Activated CD4-positive, CD25-positive, alpha-beta regulatory T cell treated with anti-CD3 and anti-CD28 coated beads, Interleukin-2, amount 50 U/mL, for 16 hours (primary cell): Measurements from ENCODE around the gene ERMP1.
"Not testable (repeated sequence)": the region's sequence is repeated elsewhere in the genome, so short reads cannot be mapped to it uniquely, and the experiment has no call there.

Experiments used
- DNase-seq: peaks from one replicate; pipeline ENCODE4 v3.0.0-alpha.2; 2020; ENCODE audit warnings: low read depth, low spot score

ERMP1 gene

GRCh38 chr9:5820425-5820824, 12.5 kb downstream of the ERMP1 start:
- DNase-seq, result no peak

GRCh38 chr9:5819174-5819573, 13.7 kb downstream of the ERMP1 start:
- no peak for DNase-seq

- no peak for DNase-seq
Measured at GRCh38 chr9:5818424-5819142, 14.3 kb downstream of the ERMP1 start.

GRCh38 chr9:5817862-5818261, 15.1 kb downstream of the ERMP1 start:
- no peak for DNase-seq

GRCh38 chr9:5815461-5815860, 17.5 kb downstream of the ERMP1 start:
- DNase-seq, result no peak

GRCh38 chr9:5813824-5814223, 19.1 kb downstream of the ERMP1 start:
- DNase-seq, result no peak

- no peak for DNase-seq
Measured at GRCh38 chr9:5811751-5812150, 21.2 kb downstream of the ERMP1 start.

GRCh38 chr9:5805478-5805877, 27.4 kb downstream of the ERMP1 start:
- DNase-seq, result no peak

GRCh38 chr9:5801739-5802113, 31.2 kb downstream of the ERMP1 start:
- no peak for DNase-seq

- no peak for DNase-seq
Measured at GRCh38 chr9:5800969-5801738, 31.8 kb downstream of the ERMP1 start.

- DNase-seq, result not testable (repeated sequence)
Measured at GRCh38 chr9:5800378-5800777, 32.5 kb downstream of the ERMP1 start.

GRCh38 chr9:5799314-5799713, 33.6 kb downstream of the ERMP1 start:
- DNase-seq, result no peak

GRCh38 chr9:5798581-5798980, 34.3 kb downstream of the ERMP1 start:
- DNase-seq, result no peak

GRCh38 chr9:5796298-5796697, 36.6 kb downstream of the ERMP1 start:
- no peak for DNase-seq

- DNase-seq, result no peak
Measured at GRCh38 chr9:5793812-5794211, 39.1 kb downstream of the ERMP1 start.

- no peak for DNase-seq
Measured at GRCh38 chr9:5791870-5792269, 41.0 kb downstream of the ERMP1 start.

- DNase-seq, result no peak
Measured at GRCh38 chr9:5790923-5791322, 42.0 kb downstream of the ERMP1 start.

GRCh38 chr9:5789489-5789888, 43.4 kb downstream of the ERMP1 start:
- DNase-seq, result no peak

- no peak for DNase-seq
Measured at GRCh38 chr9:5787759-5788302, 45.1 kb downstream of the ERMP1 start.

- no peak for DNase-seq
Measured at GRCh38 chr9:5787220-5787619, 45.7 kb downstream of the ERMP1 start.

- DNase-seq, result no peak
Measured at GRCh38 chr9:5786370-5787127, 46.4 kb downstream of the ERMP1 start.
